Activated T-helper 17 cell treated with anti-CD3 and anti-CD28 coated beads, Interleukin-2, amount 50 U/mL, for 72 hours (primary cell): ENCODE results near the gene ATP13A3. TPM values are rescaled to one million over a fixed set of nuclear protein-coding genes. Genes with fewer than 3 reads are reported as not detected.

Source experiments
- ATAC-seq: fragments of 150-1000 bp; cut with Tn5 transposase; replicated peaks from 2 replicates; pipeline ENCODE4 v1.10.0; 2021; ENCODE audit warnings: mild to moderate bottlenecking, moderate library complexity
- H3K27ac Mint-ChIP-seq: one replicate; pipeline ENCODE4 v1.8.0; 2022; ENCODE audit warnings: mixed read lengths
- H3K27me3 Mint-ChIP-seq: one replicate; pipeline ENCODE4 v1.8.0; 2022; ENCODE audit warnings: mixed read lengths
- H3K36me3 Mint-ChIP-seq: one replicate; pipeline ENCODE4 v1.8.0; 2022; ENCODE audit warnings: low read depth, mild to moderate bottlenecking, mixed read lengths
- H3K4me1 Mint-ChIP-seq: one replicate; pipeline ENCODE4 v1.8.0; 2022; ENCODE audit warnings: mixed read lengths
- H3K4me3 Mint-ChIP-seq: one replicate; pipeline ENCODE4 v1.8.0; 2022; ENCODE audit warnings: mild to moderate bottlenecking, mixed read lengths
- H3K9me3 Mint-ChIP-seq: one replicate; pipeline ENCODE4 v1.8.0; 2022; ENCODE audit warnings: mixed read lengths
- total RNA-seq, 2 donors: library from RNA; stranded (reverse); gene quantifications; one replicate each; pipeline ENCODE4 v1.2.3, GENCODE V29; 2022

The ATP13A3 gene
- total RNA-seq, 2 donors from 2014 or later: 121 to 126 TPM

GRCh38 chr3:194422188-194422587 is 64.6 kb downstream of the ATP13A3 start:
- no peaks in the 10 kb centered on the region for H3K27me3 Mint-ChIP-seq
- peaks cover 6% of the 10 kb centered on the region for H3K4me1 Mint-ChIP-seq
- no peak overlapping the region for H3K27ac Mint-ChIP-seq
- peaks cover 97% of the 10 kb centered on the region for H3K36me3 Mint-ChIP-seq
- H3K4me3 Mint-ChIP-seq: no peak overlapping the region
- no peak for ATAC-seq
- no peaks in the 10 kb centered on the region for H3K9me3 Mint-ChIP-seq

GRCh38 chr3:194418671-194419070 is 68.1 kb downstream of the ATP13A3 start:
- H3K27me3 Mint-ChIP-seq: no peaks in the 10 kb centered on the region
- H3K4me3 Mint-ChIP-seq: no peak overlapping the region
- peaks cover 100% of the 10 kb centered on the region for H3K36me3 Mint-ChIP-seq
- peaks cover 6% of the 10 kb centered on the region for H3K4me1 Mint-ChIP-seq
- no peak overlapping the region for H3K27ac Mint-ChIP-seq
- H3K9me3 Mint-ChIP-seq: no peaks in the 10 kb centered on the region
- no peak for ATAC-seq

DNA sequence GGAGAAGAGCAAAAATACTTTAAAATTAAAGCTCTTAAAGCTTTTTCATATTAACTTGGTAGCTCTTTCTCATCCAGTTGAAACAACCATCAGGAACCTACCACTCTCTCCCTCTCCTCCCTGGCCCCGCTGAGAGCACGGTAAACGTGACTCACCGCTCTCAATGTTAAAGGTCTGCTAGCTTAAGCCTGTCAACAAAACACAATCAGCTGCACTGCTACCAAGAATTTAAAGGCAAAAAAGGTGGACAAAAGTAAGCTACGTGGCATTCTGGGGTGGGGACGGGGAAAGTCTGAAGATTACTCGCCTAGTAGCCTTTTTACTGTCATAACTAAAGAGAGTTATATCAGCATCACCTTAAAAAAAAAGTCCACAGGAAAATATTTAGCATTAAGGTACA is 79.4 kb downstream of the ATP13A3 start:
- peak overlapping the region; percentile 69 for H3K27ac Mint-ChIP-seq
- no peaks in the 10 kb centered on the region for H3K9me3 Mint-ChIP-seq
- peak overlapping the region; percentile 28 for H3K4me3 Mint-ChIP-seq
- peak; percentile 82 for ATAC-seq
- H3K36me3 Mint-ChIP-seq: peaks cover 92% of the 10 kb centered on the region
- no peaks in the 10 kb centered on the region for H3K27me3 Mint-ChIP-seq
- peaks cover 11% of the 10 kb centered on the region for H3K4me1 Mint-ChIP-seq

- Mint-ChIP-seq H3K4me1 (peaks cover 11% of the 10 kb centered on the region), H3K9me3 (no peaks in the 10 kb centered on the region), H3K4me3 (no peak overlapping the region), H3K27me3 (no peaks in the 10 kb centered on the region), H3K27ac (peak overlapping the region; percentile 52), H3K36me3 (peaks cover 76% of the 10 kb centered on the region)
- no peak for ATAC-seq
Measured at GRCh38 chr3:194405766-194406165, 81.0 kb downstream of the ATP13A3 start.

GRCh38 chr3:194404365-194405140 is 82.2 kb downstream of the ATP13A3 start:
- no peak for ATAC-seq
- H3K36me3 Mint-ChIP-seq: peaks cover 64% of the 10 kb centered on the region
- no peak overlapping the region for H3K4me3 Mint-ChIP-seq
- no peak overlapping the region for H3K27ac Mint-ChIP-seq
- H3K27me3 Mint-ChIP-seq: no peaks in the 10 kb centered on the region
- H3K9me3 Mint-ChIP-seq: no peaks in the 10 kb centered on the region
- peaks cover 16% of the 10 kb centered on the region for H3K4me1 Mint-ChIP-seq

DNA sequence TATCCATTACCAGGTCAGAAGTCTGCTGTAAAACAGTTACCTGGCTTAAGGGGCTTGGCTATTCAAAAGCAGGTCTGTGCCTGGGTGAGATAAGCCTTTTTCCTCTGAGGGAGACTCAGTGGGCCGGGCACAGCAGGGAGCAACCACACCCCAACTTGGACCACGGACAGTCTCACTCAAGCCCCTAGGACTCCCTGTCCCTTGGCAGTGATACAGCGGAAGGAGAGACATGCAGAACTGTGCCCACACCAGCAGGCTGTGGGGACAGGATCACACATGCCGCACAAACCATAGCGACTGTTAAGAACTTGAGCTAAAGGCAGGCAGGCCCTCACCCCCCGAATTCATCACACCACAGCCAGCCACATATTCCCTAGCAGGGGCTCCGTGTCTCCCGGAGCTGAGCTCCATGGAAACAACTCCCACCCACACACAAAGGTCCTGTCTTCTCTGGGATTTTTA is 84.9 kb downstream of the ATP13A3 start:
- no peaks in the 10 kb centered on the region for H3K27me3 Mint-ChIP-seq
- H3K27ac Mint-ChIP-seq: no peak overlapping the region
- no peaks in the 10 kb centered on the region for H3K9me3 Mint-ChIP-seq
- H3K4me3 Mint-ChIP-seq: no peak overlapping the region
- peaks cover 41% of the 10 kb centered on the region for H3K36me3 Mint-ChIP-seq
- ATAC-seq: no peak
- H3K4me1 Mint-ChIP-seq: peaks cover 30% of the 10 kb centered on the region

GRCh38 chr3:194401346-194401745 is 85.5 kb downstream of the ATP13A3 start:
- no peak overlapping the region for H3K27ac Mint-ChIP-seq
- no peak overlapping the region for H3K4me3 Mint-ChIP-seq
- H3K27me3 Mint-ChIP-seq: no peaks in the 10 kb centered on the region
- peaks cover 36% of the 10 kb centered on the region for H3K36me3 Mint-ChIP-seq
- no peak for ATAC-seq
- peaks cover 32% of the 10 kb centered on the region for H3K4me1 Mint-ChIP-seq
- no peaks in the 10 kb centered on the region for H3K9me3 Mint-ChIP-seq

- H3K4me1 Mint-ChIP-seq: peaks cover 42% of the 10 kb centered on the region
Measured at GRCh38 chr3:194399874-194400411, 86.9 kb downstream of the ATP13A3 start.

GRCh38 chr3:194399166-194399565 is 87.6 kb downstream of the ATP13A3 start, which contains the start of gene GP5:
GP5 (minus strand) TSS chr3:194399266; CDS start chr3:194398282, 984 bp downstream.
- H3K9me3 Mint-ChIP-seq: no peaks in the 10 kb centered on the region
- H3K4me3 Mint-ChIP-seq: peak within 1 kb of the TSS; percentile 85
- peaks cover 40% of the 10 kb centered on the region for H3K4me1 Mint-ChIP-seq
- no peak within 1 kb of the TSS for H3K27ac Mint-ChIP-seq
- no peaks in the 10 kb centered on the region for H3K27me3 Mint-ChIP-seq
- H3K36me3 Mint-ChIP-seq: peaks cover 14% of the 10 kb centered on the region
- ATAC-seq: no peak

More at GRCh38 chr3:194399874-194400411, 86.9 kb downstream of the ATP13A3 start:
- H3K4me3 Mint-ChIP-seq: no peak overlapping the region
- H3K27me3 Mint-ChIP-seq: no peaks in the 10 kb centered on the region
- H3K9me3 Mint-ChIP-seq: no peaks in the 10 kb centered on the region
- no peak overlapping the region for H3K27ac Mint-ChIP-seq
- ATAC-seq: no peak
- peaks cover 22% of the 10 kb centered on the region for H3K36me3 Mint-ChIP-seq

DNA sequence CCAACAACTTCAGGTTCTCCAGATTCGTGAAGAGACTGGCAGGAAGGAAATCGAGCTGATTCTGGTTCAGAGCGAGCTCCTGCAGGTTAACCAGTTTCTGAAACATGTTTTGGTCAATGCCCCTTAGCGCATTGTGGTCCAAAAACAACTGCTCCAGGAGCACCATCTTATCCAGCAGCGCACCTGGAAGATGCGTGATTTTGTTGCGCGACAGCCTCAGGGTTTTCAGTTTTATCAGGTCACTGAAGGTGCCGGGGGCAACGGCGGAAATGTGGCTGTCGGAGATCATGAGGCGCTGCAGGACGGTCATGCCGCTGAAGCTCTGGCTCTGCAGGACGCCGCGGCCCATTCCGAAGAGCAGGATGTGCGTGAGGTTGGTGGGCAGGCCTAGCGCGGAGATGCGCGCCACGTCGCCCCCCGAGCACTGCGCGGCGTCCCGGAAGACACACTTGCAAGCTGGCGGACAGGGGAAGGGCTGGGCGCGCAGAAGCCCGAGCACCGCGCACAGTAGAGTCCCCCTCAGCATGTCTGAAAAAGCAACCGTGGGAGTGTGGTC is 89.0 kb downstream of the ATP13A3 start:
- Mint-ChIP-seq H3K4me3 (peak overlapping the region; percentile 85), H3K4me1 (peaks cover 40% of the 10 kb centered on the region), H3K36me3 (peaks cover under 1% of the 10 kb centered on the region), H3K27me3 (no peaks in the 10 kb centered on the region), H3K9me3 (no peaks in the 10 kb centered on the region), H3K27ac (no peak overlapping the region)
- ATAC-seq: peak; percentile 13

GRCh38 chr3:194396859-194397756 is 89.7 kb downstream of the ATP13A3 start:
- H3K27ac Mint-ChIP-seq: no peak overlapping the region
- peaks cover 40% of the 10 kb centered on the region for H3K4me1 Mint-ChIP-seq

GRCh38 chr3:194396539-194396858 is 90.3 kb downstream of the ATP13A3 start:
- H3K9me3 Mint-ChIP-seq: no peaks in the 10 kb centered on the region
- peak overlapping the region; percentile 85 for H3K4me3 Mint-ChIP-seq
- H3K36me3 Mint-ChIP-seq: no peaks in the 10 kb centered on the region
- no peak for ATAC-seq
- peaks cover 40% of the 10 kb centered on the region for H3K4me1 Mint-ChIP-seq
- H3K27ac Mint-ChIP-seq: peak overlapping the region; percentile 51
- no peaks in the 10 kb centered on the region for H3K27me3 Mint-ChIP-seq

More at GRCh38 chr3:194396859-194397756, 89.7 kb downstream of the ATP13A3 start:
- Mint-ChIP-seq H3K9me3 (no peaks in the 10 kb centered on the region), H3K4me3 (peak overlapping the region; percentile 85), H3K36me3 (no peaks in the 10 kb centered on the region), H3K27me3 (no peaks in the 10 kb centered on the region)
- peak; percentile 48 for ATAC-seq

GRCh38 chr3:194395778-194396538 is 90.8 kb downstream of the ATP13A3 start:
- peak overlapping the region; percentile 85 for H3K4me3 Mint-ChIP-seq
- H3K36me3 Mint-ChIP-seq: no peaks in the 10 kb centered on the region
- H3K9me3 Mint-ChIP-seq: peaks cover 3% of the 10 kb centered on the region
- ATAC-seq: peak; percentile 78
- H3K27ac Mint-ChIP-seq: peak overlapping the region; percentile 51
- H3K4me1 Mint-ChIP-seq: peaks cover 40% of the 10 kb centered on the region
- H3K27me3 Mint-ChIP-seq: no peaks in the 10 kb centered on the region
